GM12892 (cell line): Measurements from ENCODE around the gene HACD2.
"Not testable (repeated sequence)": the region's sequence is repeated elsewhere in the genome, so short reads cannot be mapped to it uniquely, and the experiment has no call there.

Source experiments
- DNase-seq: peaks from one replicate; pipeline ENCODE4 v3.0.0; 2011; ENCODE audit not compliant: insufficient read length
- FAIRE-seq: peaks from 2 replicates; lab custom pipeline; 2011; peaks lifted over from hg19 to GRCh38; lab: Jason Lieb, UNC
- POLR2A ChIP-seq: IDR thresholded peaks from 2 replicates; pipeline ENCODE4 v1.6.1; 2011; ENCODE audit warnings: low read depth, low read length, control low read depth
- POLR2AphosphoS5 ChIP-seq: IDR thresholded peaks from 2 replicates; pipeline ENCODE4 v1.6.1; 2011; ENCODE audit warnings: low read depth, low read length, control low read depth
- TAF1 ChIP-seq: IDR thresholded peaks from 2 replicates; pipeline ENCODE4 v1.6.1; 2011; ENCODE audit warnings: low read depth, mild to moderate bottlenecking, control low read depth, low read length, borderline replicate concordance

The HACD2 gene

GRCh38 chr3:123491966-123492587 is 92.8 kb downstream of the HACD2 start:
- DNase-seq, result no peak
- no peak for TF ChIP-seq POLR2A
- no peak for TF ChIP-seq TAF1
- no peak for TF ChIP-seq POLR2AphosphoS5
- no peak for FAIRE-seq

GRCh38 chr3:123489400-123490004 is 95.4 kb downstream of the HACD2 start:
- peak; percentile 36 for DNase-seq
- FAIRE-seq, result no peak
- TF ChIP-seq POLR2AphosphoS5 (no peak), TAF1 (no peak), POLR2A (no peak)

GRCh38 chr3:123488645-123489347 is 96.1 kb downstream of the HACD2 start:
- DNase-seq (no peak), FAIRE-seq (no peak)
- TF ChIP-seq TAF1 (no peak), POLR2A (no peak), POLR2AphosphoS5 (no peak)

- not testable (repeated sequence) for DNase-seq, FAIRE-seq
These were observed 97.8 kb downstream of the HACD2 start for GRCh38 chr3:123487063-123487462.

- TF ChIP-seq TAF1 (no peak), POLR2AphosphoS5 (no peak), POLR2A (no peak)
- no peak for FAIRE-seq
- DNase-seq, result no peak
These were observed 98.4 kb downstream of the HACD2 start for GRCh38 chr3:123486460-123486859.

GRCh38 chr3:123485551-123485950 is 99.3 kb downstream of the HACD2 start:
- DNase-seq, result no peak
- TF ChIP-seq POLR2A, result no peak
- no peak for TF ChIP-seq POLR2AphosphoS5
- TF ChIP-seq TAF1, result no peak
- FAIRE-seq, result no peak

- FAIRE-seq (no peak), DNase-seq (no peak)
- no peak for TF ChIP-seq POLR2A
- TF ChIP-seq POLR2AphosphoS5, result no peak
These were observed 101.7 kb downstream of the HACD2 start for GRCh38 chr3:123483146-123483545.

GRCh38 chr3:123481722-123482457 is 103.0 kb downstream of the HACD2 start:
- TF ChIP-seq POLR2AphosphoS5 (no peak), TAF1 (no peak), POLR2A (no peak)
- FAIRE-seq (no peak), DNase-seq (no peak)

GRCh38 chr3:123481071-123481470 is 103.8 kb downstream of the HACD2 start:
- TF ChIP-seq POLR2AphosphoS5 (no peak), TAF1 (no peak), POLR2A (no peak)
- FAIRE-seq (no peak), DNase-seq (no peak)

- TF ChIP-seq POLR2A (no peak), POLR2AphosphoS5 (no peak)
- no peak for DNase-seq
- FAIRE-seq, result no peak
These were observed 104.4 kb downstream of the HACD2 start for GRCh38 chr3:123480428-123480827.

GRCh38 chr3:123479891-123480290 is 105.0 kb downstream of the HACD2 start:
- no peak for TF ChIP-seq POLR2AphosphoS5
- TF ChIP-seq POLR2A, result no peak
- no peak for TF ChIP-seq TAF1
- FAIRE-seq, result no peak
- no peak for DNase-seq

- TF ChIP-seq POLR2A, result no peak
- TF ChIP-seq TAF1, result no peak
- no peak for TF ChIP-seq POLR2AphosphoS5
- DNase-seq (no peak), FAIRE-seq (no peak)
These were observed 106.5 kb downstream of the HACD2 start for GRCh38 chr3:123478314-123478713.
